ENCODE measurements around the gene POLR2B.

The POLR2B gene

DNA sequence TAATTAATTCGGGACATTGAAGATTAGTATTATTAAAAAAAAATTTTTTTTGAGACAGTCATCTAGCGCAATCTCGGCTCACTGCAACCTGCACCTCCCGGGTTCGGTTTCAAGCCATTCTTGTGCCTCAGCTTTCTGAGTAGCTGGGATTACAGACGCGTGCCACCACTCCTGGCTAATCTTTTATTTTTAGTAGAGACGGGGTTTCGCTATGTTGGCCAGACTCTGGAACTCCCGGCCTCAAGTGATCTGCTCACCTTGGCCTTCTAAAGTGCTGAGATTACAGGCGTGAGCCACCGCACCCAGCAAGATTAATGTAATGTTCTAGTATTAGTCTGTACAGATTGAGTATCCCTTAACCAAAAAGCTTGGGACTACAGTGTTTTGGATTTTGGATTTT lies 38.3 kb upstream of the POLR2B start:
- no peaks in the 10 kb centered on the region for H3F3A ChIP-seq (ENCODE audit: insufficient read depth, low read length)
- no peaks in the 10 kb centered on the region for H3K9me2 ChIP-seq (replicated peaks; ENCODE audit: insufficient read depth, low read length)
- no peaks in the 10 kb centered on the region for H3K27me3 ChIP-seq (replicated peaks; ENCODE audit: insufficient read depth, low read length)
- no peak overlapping the region for H2AFZ ChIP-seq (ENCODE audit: low read length)
- no peaks in the 10 kb centered on the region for H3K79me2 ChIP-seq (ENCODE audit: low read length)
- no peak for DNase-seq
- H3K4me2 ChIP-seq (ENCODE audit: low read depth, low read length), result no peak overlapping the region
- no peak overlapping the region for H3K27ac ChIP-seq (ENCODE audit: low read length)
- no peaks in the 10 kb centered on the region for H3K36me3 ChIP-seq (replicated peaks; ENCODE audit: insufficient read depth, low read length)
- H4K20me1 ChIP-seq (ENCODE audit: insufficient read depth, low read length), result no peaks in the 10 kb centered on the region
- TF ChIP-seq, protein P1, sequence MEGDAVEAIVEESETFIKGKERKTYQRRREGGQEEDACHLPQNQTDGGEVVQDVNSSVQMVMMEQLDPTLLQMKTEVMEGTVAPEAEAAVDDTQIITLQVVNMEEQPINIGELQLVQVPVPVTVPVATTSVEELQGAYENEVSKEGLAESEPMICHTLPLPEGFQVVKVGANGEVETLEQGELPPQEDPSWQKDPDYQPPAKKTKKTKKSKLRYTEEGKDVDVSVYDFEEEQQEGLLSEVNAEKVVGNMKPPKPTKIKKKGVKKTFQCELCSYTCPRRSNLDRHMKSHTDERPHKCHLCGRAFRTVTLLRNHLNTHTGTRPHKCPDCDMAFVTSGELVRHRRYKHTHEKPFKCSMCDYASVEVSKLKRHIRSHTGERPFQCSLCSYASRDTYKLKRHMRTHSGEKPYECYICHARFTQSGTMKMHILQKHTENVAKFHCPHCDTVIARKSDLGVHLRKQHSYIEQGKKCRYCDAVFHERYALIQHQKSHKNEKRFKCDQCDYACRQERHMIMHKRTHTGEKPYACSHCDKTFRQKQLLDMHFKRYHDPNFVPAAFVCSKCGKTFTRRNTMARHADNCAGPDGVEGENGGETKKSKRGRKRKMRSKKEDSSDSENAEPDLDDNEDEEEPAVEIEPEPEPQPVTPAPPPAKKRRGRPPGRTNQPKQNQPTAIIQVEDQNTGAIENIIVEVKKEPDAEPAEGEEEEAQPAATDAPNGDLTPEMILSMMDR (IDR thresholded peaks at IDR 0.05; ENCODE audit: low read length), result no peak
- TF ChIP-seq EZH2phosphoT487 (IDR thresholded peaks at IDR 0.05; ENCODE audit: low read length) (no peak), EZH2 (optimal IDR thresholded peaks at IDR 0.05; ENCODE audit: low read depth, low read length) (no peak)
- no peak overlapping the region for H3K4me3 ChIP-seq (ENCODE audit: low read length)
- H3K4me1 ChIP-seq (ENCODE audit: low read length), result no peaks in the 10 kb centered on the region
- H3K9me3 ChIP-seq (replicated peaks; ENCODE audit: insufficient read depth, low read length), result no peaks in the 10 kb centered on the region
- no peak overlapping the region for H3K9ac ChIP-seq (ENCODE audit: low read length)

GRCh38 chr4:56940971-56941370 lies 37.7 kb upstream of the POLR2B start:
- Histone ChIP-seq H3K27ac (ENCODE audit: low read length) (no peak overlapping the region), H3K4me1 (ENCODE audit: low read length) (no peaks in the 10 kb centered on the region)
- TF ChIP-seq EZH2 (optimal IDR thresholded peaks at IDR 0.05; ENCODE audit: low read depth, low read length), result no peak
- TF ChIP-seq EZH2phosphoT487 (IDR thresholded peaks at IDR 0.05; ENCODE audit: low read length), result no peak
- TF ChIP-seq, protein P1 (IDR thresholded peaks at IDR 0.05; ENCODE audit: low read length), result no peak

GRCh38 chr4:56941403-56941802 lies 37.3 kb upstream of the POLR2B start:
- H3K4me3 ChIP-seq (ENCODE audit: low read length), result no peak overlapping the region
- H4K20me1 ChIP-seq (ENCODE audit: insufficient read depth, low read length), result no peaks in the 10 kb centered on the region
- no peaks in the 10 kb centered on the region for H3K4me1 ChIP-seq (ENCODE audit: low read length)
- H3K27me3 ChIP-seq (replicated peaks; ENCODE audit: insufficient read depth, low read length), result no peaks in the 10 kb centered on the region
- no peak for DNase-seq
- no peak overlapping the region for H2AFZ ChIP-seq (ENCODE audit: low read length)
- TF ChIP-seq, protein P1 (IDR thresholded peaks at IDR 0.05; ENCODE audit: low read length), result no peak
- TF ChIP-seq EZH2phosphoT487 (IDR thresholded peaks at IDR 0.05; ENCODE audit: low read length) (no peak), EZH2 (optimal IDR thresholded peaks at IDR 0.05; ENCODE audit: low read depth, low read length) (no peak)
- no peaks in the 10 kb centered on the region for H3K9me3 ChIP-seq (replicated peaks; ENCODE audit: insufficient read depth, low read length)
- H3K79me2 ChIP-seq (ENCODE audit: low read length), result no peaks in the 10 kb centered on the region
- no peak overlapping the region for H3K27ac ChIP-seq (ENCODE audit: low read length)
- no peaks in the 10 kb centered on the region for H3K36me3 ChIP-seq (replicated peaks; ENCODE audit: insufficient read depth, low read length)
- no peak overlapping the region for H3K9ac ChIP-seq (ENCODE audit: low read length)
- H3K9me2 ChIP-seq (replicated peaks; ENCODE audit: insufficient read depth, low read length), result no peaks in the 10 kb centered on the region
- H3F3A ChIP-seq (ENCODE audit: insufficient read depth, low read length), result no peaks in the 10 kb centered on the region
- no peak overlapping the region for H3K4me2 ChIP-seq (ENCODE audit: low read depth, low read length)

More at GRCh38 chr4:56940971-56941370, 37.7 kb upstream of the POLR2B start:
- H3K79me2 ChIP-seq (ENCODE audit: low read length), result no peaks in the 10 kb centered on the region
- H3K4me3 ChIP-seq (ENCODE audit: low read length), result no peak overlapping the region
- H3K36me3 ChIP-seq (replicated peaks; ENCODE audit: insufficient read depth, low read length), result no peaks in the 10 kb centered on the region
- H3K9me3 ChIP-seq (replicated peaks; ENCODE audit: insufficient read depth, low read length), result no peaks in the 10 kb centered on the region
- H3K27me3 ChIP-seq (replicated peaks; ENCODE audit: insufficient read depth, low read length), result no peaks in the 10 kb centered on the region
- H3F3A ChIP-seq (ENCODE audit: insufficient read depth, low read length), result no peaks in the 10 kb centered on the region
- H3K4me2 ChIP-seq (ENCODE audit: low read depth, low read length), result no peak overlapping the region
- no peak for DNase-seq
- H3K9ac ChIP-seq (ENCODE audit: low read length), result no peak overlapping the region
- H2AFZ ChIP-seq (ENCODE audit: low read length), result no peak overlapping the region
- no peaks in the 10 kb centered on the region for H4K20me1 ChIP-seq (ENCODE audit: insufficient read depth, low read length)
- no peaks in the 10 kb centered on the region for H3K9me2 ChIP-seq (replicated peaks; ENCODE audit: insufficient read depth, low read length)
